Lung microvascular endothelial cell (primary cell): ENCODE results near the gene METTL22. TPM values are rescaled to one million over a fixed set of nuclear protein-coding genes. Genes with fewer than 3 reads are reported as not detected.

ENCODE experiments used
- DNase-seq, 2 donors: peaks; one replicate each; pipeline versions ENCODE4 v3.0.0 to v3.0.0-alpha.2; 2010; ENCODE audit warnings: low read depth in 2 of 2
- total RNA-seq: library from RNA; depleted of rRNA; stranded (reverse); fragments of >200 nt; gene quantifications from 2 replicates; pipeline ENCODE4 v1.2.1, GENCODE V29; 2014

The METTL22 gene
- total RNA-seq, 1 donor from 2014 or later: 10.7 TPM

DNA sequence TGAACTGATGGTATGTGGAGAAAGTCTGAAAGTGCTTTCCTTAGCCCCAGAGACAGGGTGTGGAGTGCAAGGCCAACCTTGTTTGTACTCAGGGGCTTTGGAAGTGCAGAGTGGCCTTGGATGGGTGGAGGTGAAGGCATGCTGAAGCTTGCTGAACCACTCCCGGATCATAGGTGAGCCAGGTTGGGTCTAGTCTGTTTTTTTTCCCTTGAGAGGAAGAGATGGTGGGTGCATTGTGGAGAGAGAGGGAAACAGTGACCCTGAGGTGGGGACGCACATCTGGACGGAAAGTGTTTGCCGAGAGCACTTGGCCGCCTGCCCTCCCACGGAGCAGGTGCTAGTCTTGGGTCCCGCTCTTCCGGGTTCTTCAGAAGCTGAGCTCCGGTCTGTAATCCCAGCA, 65.4 kb downstream of the METTL22 start:
- no peak for DNase-seq

DNA sequence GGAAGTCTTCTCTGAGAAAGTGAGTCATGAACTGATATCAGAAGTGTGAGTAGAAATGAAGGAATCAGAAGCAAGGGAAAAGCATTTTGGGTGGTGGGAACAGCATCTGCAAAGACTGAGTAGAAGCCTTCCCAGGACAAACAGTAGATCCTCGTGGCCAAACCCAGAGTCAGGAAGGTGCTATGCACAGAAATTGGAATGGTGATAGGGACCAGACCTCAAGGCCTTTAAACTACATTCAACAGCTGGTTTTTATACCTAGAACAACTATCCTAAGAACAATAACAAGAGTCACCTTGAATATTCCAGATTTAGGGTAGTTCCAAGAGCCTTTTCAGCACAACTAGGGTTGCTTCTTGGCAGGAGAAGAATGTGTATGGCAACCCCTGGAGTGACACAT, 68.2 kb downstream of the METTL22 start:
- DNase-seq: no peak

DNA sequence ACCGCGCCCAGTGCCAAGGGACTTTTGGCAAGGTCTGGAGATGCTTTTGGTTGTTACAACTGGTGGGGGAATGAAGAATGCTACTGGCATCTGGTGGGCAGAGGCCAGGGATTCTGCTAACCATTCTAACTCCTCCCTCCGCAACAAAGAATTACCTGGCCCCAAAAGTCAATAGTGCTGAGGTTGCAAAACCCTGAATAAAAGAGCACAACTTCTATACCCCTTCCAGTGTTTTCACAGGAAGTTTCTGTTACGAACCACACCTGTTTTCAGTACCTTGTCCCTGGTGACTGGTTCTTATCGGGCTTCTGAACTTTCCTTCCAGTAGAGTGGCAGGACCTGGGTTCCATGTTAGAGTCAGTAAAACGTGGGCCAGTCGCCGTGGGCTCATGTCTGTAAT, 70.2 kb downstream of the METTL22 start:
- DNase-seq: no peak

DNA sequence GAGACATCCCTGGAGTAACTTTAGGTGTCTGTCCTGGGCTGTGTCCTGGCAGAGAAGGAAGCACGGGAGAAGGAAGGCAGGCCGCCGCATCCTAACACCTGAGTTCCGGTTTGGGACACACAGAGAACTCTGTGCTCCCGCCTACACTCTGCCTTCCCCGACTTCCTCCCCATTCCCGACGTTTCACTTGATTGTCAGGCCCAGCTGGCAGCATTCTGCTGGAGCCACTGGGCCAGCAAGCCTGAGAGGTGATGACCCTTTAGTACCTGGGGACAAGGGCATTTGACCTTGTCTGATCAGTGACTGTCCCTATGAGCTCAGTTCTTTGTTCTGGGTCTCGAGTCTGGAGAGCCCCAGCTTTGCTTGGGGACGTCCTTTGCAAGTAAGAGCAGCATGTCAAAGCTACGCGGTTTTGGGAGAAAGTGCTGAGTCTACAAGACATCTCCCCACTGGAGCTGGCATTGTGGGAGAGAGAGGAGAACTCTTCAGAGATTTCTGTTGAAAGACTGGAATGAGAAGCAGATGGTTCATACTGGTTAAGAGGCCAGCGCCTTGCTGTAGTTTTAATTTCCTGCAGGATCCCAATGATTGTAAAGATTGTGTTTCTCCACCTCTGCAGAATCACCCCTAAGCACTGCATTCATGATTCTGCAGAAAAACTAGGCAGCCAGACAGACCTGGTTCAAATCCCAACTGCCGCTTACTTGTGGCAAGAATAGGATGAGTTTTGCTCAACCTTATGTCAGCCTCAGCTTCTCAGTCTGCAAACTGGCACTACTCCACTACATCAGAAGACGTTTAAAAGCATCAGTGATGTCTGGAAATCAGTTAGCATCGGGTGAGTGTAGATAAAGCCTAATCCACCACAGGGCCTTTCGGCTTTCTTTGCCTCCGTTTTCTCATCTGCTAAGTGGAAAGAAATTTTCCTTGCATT, 73.6 kb downstream of the METTL22 start:
- DNase-seq: no peak

DNA sequence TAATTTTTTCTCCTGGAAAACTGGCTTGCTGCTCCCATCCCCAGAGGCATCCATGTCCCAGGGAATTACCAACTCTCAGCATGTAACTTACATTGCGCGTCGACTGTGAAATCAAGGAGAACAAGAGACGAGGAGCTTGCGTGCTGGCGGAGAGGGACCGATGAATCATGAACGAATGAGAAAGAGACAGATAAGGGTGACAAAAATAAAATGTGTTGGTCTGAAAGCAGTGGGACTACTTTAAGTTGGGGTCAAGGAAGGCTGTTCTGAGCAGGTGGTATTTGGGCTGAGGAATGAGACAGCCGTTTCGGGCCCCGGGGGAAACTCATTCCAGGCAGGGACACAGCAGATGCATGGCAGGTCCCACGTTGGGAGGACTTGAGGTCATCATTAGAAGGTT, 75.4 kb downstream of the METTL22 start:
- no peak for DNase-seq

DNA sequence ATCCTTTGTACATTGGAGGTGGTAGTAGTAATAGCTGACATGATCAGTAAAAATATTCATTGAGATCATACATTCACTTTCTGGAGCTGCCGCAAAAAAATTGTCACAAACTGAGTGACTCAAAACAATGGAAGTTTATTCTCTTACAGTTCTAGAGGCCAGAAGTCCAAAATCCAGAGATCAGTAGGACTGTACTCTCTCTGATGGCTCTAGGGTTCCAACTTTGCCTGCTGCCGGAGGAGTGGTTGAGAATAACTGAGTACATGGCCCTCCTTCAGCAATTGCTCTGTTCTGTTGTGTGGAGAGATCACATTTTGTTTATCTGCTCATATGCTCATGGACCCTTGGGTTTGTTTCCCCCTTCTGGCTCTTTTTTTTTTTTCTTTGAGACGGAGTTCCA, 76.5 kb downstream of the METTL22 start:
- no peak for DNase-seq

Other genes starting within 250 kb of the METTL22 start
- not detected in 2 replicates for gene TMEM114, start 31.2 kb upstream of the METTL22 start, total RNA-seq
- gene ABAT, start 52.9 kb downstream of the METTL22 start, total RNA-seq: 1.1 and 1.6 TPM in 2 replicates
- 4.1 and 4.8 TPM in 2 replicates for gene TMEM186, start 175.9 kb downstream of the METTL22 start, total RNA-seq
- gene PMM2, start 176.1 kb downstream of the METTL22 start, total RNA-seq: 13.5 and 16.5 TPM in 2 replicates
- gene CARHSP1, start 247.3 kb downstream of the METTL22 start, total RNA-seq: 141 and 222 TPM in 2 replicates